ENCODE data around the gene METTL4.

The METTL4 gene

DNA sequence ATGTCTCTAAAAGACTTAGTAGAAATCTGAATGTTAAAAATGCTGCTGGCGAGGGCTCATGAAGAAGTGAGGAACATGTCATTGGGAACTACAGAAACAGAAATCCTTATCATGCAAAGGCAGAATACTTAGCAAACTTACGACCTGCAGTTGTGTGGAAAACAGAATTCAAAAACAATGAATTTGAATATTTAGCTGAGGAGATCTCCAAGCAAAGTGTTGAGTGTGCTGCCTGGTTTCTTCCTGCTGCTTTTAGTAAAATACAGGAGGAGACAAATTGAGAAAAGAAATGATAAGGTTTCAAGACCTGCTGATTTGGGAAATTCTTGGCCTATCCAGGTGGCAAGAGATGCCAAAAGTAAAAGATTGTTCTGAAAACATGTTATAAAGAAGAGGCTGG is 38.5 kb downstream of the METTL4 start (continued):
- TF ChIP-seq, protein P1, sequence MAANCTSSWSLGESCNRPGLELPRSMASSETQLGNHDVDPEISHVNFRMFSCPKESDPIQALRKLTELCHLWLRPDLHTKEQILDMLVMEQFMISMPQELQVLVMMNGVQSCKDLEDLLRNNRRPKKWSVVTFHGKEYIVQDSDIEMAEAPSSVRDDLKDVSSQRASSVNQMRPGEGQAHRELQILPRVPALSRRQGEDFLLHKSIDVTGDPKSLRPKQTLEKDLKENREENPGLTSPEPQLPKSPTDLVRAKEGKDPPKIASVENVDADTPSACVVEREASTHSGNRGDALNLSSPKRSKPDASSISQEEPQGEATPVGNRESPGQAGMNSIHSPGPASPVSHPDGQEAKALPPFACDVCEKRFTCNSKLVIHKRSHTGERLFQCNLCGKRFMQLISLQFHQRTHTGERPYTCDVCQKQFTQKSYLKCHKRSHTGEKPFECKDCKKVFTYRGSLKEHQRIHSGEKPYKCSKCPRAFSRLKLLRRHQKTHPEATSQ (tag by site-specific recombination; IDR thresholded peaks at IDR 0.05): no peak
- TF ChIP-seq ZNF549 (tag by site-specific recombination; IDR thresholded peaks at IDR 0.05) (no peak), ZNF114 (tag by site-specific recombination; IDR thresholded peaks at IDR 0.05) (no peak), TCF7L2 (IDR thresholded peaks at IDR 0.05; ENCODE audit: borderline replicate concordance, low read depth, low read length) (no peak)
- TF ChIP-seq, protein P2, sequence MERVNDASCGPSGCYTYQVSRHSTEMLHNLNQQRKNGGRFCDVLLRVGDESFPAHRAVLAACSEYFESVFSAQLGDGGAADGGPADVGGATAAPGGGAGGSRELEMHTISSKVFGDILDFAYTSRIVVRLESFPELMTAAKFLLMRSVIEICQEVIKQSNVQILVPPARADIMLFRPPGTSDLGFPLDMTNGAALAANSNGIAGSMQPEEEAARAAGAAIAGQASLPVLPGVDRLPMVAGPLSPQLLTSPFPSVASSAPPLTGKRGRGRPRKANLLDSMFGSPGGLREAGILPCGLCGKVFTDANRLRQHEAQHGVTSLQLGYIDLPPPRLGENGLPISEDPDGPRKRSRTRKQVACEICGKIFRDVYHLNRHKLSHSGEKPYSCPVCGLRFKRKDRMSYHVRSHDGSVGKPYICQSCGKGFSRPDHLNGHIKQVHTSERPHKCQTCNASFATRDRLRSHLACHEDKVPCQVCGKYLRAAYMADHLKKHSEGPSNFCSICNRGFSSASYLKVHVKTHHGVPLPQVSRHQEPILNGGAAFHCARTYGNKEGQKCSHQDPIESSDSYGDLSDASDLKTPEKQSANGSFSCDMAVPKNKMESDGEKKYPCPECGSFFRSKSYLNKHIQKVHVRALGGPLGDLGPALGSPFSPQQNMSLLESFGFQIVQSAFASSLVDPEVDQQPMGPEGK (tag by site-specific recombination; IDR thresholded peaks at IDR 0.05): no peak

DNA sequence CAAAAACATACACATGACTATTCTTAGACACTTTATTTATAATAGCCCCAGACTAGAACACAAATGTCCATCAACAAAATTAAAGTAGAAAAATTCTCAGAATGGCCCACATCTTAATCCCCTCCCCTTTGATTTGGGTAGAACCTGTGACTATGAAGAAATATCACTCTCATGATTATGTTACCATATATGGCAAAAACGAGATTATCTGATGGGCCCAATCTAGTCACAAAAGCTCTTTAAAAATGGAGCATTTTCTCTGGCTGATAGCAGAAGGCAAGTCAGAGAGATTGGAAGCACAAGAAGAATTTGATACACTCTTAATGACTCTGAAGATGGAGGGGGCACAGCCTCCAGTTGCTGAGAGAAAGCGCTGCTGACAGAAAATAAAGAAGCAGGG is 39.6 kb downstream of the METTL4 start:
- Histone ChIP-seq H3K27ac (ENCODE audit: extremely low read depth, low read depth, low read length) (no peak overlapping the region), H3K36me3 (ENCODE audit: control insufficient read depth in 2 of 2, insufficient read depth in 1 of 2, low read length in 2 of 2) (no peaks in the 10 kb centered on the region; a peak in 1 of 3 replicates), H3K4me1 (ENCODE audit: control insufficient read depth, insufficient read depth, low read length) (no peaks in the 10 kb centered on the region), H3K4me3 (ENCODE audit: low read depth, low read length) (no peak overlapping the region), H3K9me3 (ENCODE audit: control insufficient read depth, insufficient read depth, low read depth, low read length) (no peaks in the 10 kb centered on the region)
- POLR2A ChIA-PET: no interaction called here
- TF ChIP-seq ZBTB1 (tag by site-specific recombination; IDR thresholded peaks at IDR 0.05) (no peak), ZNF132 (tag by site-specific recombination; IDR thresholded peaks at IDR 0.05; ENCODE audit: borderline replicate concordance) (no peak), EGR2 (tag by site-specific recombination; IDR thresholded peaks at IDR 0.05; ENCODE audit: low read depth) (no peak), ZNF555 (tag by site-specific recombination; conservative IDR thresholded peaks at IDR 0.05) (no peak), ZNF214 (tag by site-specific recombination; IDR thresholded peaks at IDR 0.05; ENCODE audit: borderline replicate concordance) (no peak)
- TF ChIP-seq, protein P3, sequence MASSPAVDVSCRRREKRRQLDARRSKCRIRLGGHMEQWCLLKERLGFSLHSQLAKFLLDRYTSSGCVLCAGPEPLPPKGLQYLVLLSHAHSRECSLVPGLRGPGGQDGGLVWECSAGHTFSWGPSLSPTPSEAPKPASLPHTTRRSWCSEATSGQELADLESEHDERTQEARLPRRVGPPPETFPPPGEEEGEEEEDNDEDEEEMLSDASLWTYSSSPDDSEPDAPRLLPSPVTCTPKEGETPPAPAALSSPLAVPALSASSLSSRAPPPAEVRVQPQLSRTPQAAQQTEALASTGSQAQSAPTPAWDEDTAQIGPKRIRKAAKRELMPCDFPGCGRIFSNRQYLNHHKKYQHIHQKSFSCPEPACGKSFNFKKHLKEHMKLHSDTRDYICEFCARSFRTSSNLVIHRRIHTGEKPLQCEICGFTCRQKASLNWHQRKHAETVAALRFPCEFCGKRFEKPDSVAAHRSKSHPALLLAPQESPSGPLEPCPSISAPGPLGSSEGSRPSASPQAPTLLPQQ (tag by site-specific recombination; IDR thresholded peaks at IDR 0.05): no peak
- TF ChIP-seq, protein P4, sequence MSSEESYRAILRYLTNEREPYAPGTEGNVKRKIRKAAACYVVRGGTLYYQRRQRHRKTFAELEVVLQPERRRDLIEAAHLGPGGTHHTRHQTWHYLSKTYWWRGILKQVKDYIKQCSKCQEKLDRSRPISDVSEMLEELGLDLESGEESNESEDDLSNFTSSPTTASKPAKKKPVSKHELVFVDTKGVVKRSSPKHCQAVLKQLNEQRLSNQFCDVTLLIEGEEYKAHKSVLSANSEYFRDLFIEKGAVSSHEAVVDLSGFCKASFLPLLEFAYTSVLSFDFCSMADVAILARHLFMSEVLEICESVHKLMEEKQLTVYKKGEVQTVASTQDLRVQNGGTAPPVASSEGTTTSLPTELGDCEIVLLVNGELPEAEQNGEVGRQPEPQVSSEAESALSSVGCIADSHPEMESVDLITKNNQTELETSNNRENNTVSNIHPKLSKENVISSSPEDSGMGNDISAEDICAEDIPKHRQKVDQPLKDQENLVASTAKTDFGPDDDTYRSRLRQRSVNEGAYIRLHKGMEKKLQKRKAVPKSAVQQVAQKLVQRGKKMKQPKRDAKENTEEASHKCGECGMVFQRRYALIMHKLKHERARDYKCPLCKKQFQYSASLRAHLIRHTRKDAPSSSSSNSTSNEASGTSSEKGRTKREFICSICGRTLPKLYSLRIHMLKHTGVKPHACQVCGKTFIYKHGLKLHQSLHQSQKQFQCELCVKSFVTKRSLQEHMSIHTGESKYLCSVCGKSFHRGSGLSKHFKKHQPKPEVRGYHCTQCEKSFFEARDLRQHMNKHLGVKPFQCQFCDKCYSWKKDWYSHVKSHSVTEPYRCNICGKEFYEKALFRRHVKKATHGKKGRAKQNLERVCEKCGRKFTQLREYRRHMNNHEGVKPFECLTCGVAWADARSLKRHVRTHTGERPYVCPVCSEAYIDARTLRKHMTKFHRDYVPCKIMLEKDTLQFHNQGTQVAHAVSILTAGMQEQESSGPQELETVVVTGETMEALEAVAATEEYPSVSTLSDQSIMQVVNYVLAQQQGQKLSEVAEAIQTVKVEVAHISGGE (tag by site-specific recombination; conservative IDR thresholded peaks at IDR 0.05; ENCODE audit: low read depth): no peak
- TF ChIP-seq, protein P5, sequence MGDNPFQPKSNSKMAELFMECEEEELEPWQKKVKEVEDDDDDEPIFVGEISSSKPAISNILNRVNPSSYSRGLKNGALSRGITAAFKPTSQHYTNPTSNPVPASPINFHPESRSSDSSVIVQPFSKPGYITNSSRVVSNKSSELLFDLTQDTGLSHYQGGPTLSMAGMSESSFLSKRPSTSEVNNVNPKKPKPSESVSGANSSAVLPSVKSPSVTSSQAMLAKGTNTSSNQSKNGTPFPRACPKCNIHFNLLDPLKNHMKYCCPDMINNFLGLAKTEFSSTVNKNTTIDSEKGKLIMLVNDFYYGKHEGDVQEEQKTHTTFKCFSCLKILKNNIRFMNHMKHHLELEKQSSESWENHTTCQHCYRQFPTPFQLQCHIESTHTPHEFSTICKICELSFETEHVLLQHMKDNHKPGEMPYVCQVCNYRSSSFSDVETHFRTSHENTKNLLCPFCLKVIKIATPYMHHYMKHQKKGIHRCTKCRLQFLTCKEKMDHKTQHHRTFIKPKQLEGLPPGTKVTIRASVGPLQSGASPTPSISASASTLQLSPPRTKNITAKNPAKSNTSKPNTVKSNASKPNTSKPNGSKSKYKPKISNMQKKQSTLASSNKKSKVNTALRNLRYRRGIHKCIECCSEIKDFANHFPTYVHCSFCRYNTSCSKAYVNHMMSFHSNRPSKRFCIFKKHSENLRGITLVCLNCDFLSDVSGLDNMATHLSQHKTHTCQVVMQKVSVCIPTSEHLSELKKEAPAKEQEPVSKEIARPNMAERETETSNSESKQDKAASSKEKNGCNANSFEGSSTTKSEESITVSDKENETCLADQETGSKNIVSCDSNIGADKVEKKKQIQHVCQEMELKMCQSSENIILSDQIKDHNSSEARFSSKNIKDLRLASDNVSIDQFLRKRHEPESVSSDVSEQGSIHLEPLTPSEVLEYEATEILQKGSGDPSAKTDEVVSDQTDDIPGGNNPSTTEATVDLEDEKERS (tag by site-specific recombination; IDR thresholded peaks at IDR 0.05): no peak
- TF ChIP-seq, protein P6, sequence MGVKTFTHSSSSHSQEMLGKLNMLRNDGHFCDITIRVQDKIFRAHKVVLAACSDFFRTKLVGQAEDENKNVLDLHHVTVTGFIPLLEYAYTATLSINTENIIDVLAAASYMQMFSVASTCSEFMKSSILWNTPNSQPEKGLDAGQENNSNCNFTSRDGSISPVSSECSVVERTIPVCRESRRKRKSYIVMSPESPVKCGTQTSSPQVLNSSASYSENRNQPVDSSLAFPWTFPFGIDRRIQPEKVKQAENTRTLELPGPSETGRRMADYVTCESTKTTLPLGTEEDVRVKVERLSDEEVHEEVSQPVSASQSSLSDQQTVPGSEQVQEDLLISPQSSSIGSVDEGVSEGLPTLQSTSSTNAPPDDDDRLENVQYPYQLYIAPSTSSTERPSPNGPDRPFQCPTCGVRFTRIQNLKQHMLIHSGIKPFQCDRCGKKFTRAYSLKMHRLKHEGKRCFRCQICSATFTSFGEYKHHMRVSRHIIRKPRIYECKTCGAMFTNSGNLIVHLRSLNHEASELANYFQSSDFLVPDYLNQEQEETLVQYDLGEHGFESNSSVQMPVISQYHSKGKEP (tag by site-specific recombination; IDR thresholded peaks at IDR 0.05): no peak
- TF ChIP-seq, protein P7, sequence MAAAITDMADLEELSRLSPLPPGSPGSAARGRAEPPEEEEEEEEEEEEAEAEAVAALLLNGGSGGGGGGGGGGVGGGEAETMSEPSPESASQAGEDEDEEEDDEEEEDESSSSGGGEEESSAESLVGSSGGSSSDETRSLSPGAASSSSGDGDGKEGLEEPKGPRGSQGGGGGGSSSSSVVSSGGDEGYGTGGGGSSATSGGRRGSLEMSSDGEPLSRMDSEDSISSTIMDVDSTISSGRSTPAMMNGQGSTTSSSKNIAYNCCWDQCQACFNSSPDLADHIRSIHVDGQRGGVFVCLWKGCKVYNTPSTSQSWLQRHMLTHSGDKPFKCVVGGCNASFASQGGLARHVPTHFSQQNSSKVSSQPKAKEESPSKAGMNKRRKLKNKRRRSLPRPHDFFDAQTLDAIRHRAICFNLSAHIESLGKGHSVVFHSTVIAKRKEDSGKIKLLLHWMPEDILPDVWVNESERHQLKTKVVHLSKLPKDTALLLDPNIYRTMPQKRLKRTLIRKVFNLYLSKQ (tag by site-specific recombination; IDR thresholded peaks at IDR 0.05; ENCODE audit: borderline replicate concordance): no peak
- CTCF ChIA-PET: interaction anchor here (0.6 to 2.1 kb wide), 2 partner anchors 10 to 66 kb away, joined by 3 to 6 read pairs; no protein-coding TSS in a partner anchor

Measured in HEK293 (cell line).